GM12864 (cell line): Measurements from ENCODE around the gene ESYT2.

Experiments
- DNase-seq: peaks from one replicate; pipeline ENCODE4 v3.0.0-alpha.2; 2011; ENCODE audit warnings: low read depth
- H3K4me3 ChIP-seq: 2 replicates; pipeline ENCODE4 v1.5.1; 2011; ENCODE audit warnings: mild to moderate bottlenecking, low read depth, low read length, control low read depth
- CTCF ChIP-seq: IDR thresholded peaks from 2 replicates; pipeline ENCODE4 v1.5.1; 2011; ENCODE audit warnings: low read depth, mild to moderate bottlenecking, moderate library complexity, low read length, control low read depth, inconsistent platforms; ENCODE audit errors: missing control alignments

The ESYT2 gene

DNA sequence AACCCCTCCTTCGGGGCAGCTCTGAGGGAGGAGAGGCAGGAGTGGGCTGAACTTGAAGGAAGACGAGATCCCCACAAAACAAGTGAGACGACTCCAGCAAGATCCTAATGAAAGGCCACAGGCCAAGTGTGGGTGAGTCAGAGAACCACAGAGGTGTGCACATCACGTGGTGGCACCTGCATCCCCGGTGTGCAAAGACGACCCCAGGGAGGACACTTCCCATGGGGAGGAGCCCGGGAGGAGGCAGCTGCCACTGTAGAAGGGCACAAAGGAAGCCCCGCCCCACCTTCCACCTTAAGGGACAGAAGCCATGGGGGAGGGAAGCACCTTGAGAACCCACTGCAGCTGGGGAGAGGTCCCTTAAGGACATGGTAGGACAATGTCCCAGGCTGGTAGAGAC, 45.7 kb downstream of the ESYT2 start:
- DNase-seq, result no peak
- no peak overlapping the region for H3K4me3 ChIP-seq
- no peak for TF ChIP-seq CTCF

DNA sequence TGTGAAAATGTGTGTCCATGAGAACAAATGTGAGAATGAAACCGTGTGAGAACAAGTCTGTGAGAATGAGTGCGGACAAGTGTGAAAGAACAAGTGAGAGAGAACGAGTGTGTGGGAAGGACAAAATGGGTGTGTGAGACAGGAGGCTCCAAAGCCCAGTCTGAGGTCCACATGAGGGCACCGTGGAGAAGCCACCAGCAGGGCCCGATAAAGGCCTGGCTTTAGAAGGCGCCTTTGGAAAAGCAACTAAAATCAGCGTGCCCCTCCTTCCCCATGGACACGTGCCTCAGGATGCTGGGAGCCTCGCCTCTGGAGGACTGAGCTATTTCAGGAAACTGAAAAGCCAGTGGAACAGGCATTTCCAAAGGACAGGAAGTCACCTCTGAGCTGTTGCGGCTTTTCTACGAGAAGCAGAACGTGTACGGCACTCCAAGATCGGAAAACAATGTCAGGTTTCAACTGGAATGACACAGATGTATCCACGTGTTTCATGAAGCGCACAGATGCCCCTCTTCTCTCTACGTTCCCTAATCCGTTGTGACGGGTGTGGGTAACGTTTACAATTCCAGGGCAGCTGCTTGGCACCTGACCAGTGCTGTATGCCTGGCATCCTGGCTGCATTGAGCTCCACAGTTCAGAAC, 46.4 kb downstream of the ESYT2 start:
- no peak for TF ChIP-seq CTCF
- H3K4me3 ChIP-seq, result no peak overlapping the region
- no peak for DNase-seq

DNA sequence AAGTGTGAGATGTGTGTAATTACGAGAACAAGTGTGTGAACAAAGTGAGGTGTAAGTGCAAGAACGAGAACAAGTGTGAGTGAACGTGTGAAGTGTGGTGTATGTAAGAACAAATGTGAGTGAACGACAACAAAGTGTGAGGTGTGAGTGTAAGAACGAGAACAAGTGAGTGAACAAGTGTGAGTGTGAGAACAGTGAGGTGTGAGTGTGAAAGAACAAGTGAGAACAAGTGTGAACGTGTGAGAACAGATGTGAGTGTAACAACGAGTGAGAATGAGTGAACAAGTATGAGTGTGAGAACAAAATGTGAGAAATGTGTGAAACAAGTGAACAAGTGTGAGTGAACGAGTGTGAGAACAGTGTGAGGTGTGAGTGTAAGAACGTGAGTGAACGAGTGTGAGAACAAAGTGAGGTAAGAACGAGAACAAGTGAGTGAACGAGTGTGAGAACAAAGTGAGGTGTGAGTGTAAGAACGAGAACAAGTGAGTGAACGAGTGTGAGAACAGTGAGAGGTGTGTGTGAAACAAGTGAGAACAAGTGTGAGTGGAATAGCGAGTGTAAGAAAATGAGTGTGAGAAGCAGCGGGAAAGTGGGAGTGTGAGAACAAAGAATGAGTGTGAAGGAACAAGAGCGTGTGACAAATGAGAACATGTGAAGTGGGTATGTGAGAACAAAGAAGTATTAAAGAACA, 47.2 kb downstream of the ESYT2 start:
- no peak for DNase-seq
- no peak for TF ChIP-seq CTCF

DNA sequence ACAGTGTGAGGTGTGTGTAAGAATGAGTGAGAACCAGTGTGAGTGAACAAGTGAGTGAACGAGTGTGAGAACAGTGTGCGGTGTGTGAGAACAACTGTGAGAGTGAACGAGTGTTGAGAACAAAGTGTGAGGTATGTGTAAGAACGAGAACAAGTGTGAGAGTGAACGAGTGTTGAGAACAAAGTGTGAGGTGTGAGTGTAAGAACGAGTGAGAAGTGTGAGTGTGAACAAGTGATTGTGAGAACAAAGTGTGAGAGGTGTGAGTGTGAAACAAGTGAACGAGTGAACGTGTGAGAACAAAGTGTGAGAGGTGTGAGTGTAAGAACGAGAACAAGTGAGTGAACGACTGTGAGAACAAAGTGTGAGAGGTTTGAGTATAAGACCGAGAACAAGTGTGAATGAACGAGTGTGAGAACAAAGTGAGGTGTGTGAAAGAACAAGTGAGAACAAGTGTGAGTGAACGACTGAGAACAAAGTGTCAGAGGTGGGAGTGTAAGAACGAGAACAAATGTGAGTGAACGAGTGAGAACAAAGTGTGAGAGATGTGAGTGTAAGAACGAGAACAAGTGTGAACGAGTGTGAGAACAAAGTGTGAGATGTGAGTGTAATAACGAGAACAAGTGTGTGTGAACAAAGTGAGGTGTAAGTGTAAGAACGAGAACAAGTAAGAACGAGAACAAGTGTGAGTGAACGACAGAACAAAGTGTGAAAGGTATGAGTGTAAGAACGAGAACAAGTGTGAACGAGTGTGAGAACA, 47.9 kb downstream of the ESYT2 start:
- H3K4me3 ChIP-seq, result no peak overlapping the region
- DNase-seq, result no peak
- no peak for TF ChIP-seq CTCF

More for the DNA sequence above, 47.2 kb downstream of the ESYT2 start:
- H3K4me3 ChIP-seq, result no peak overlapping the region

DNA sequence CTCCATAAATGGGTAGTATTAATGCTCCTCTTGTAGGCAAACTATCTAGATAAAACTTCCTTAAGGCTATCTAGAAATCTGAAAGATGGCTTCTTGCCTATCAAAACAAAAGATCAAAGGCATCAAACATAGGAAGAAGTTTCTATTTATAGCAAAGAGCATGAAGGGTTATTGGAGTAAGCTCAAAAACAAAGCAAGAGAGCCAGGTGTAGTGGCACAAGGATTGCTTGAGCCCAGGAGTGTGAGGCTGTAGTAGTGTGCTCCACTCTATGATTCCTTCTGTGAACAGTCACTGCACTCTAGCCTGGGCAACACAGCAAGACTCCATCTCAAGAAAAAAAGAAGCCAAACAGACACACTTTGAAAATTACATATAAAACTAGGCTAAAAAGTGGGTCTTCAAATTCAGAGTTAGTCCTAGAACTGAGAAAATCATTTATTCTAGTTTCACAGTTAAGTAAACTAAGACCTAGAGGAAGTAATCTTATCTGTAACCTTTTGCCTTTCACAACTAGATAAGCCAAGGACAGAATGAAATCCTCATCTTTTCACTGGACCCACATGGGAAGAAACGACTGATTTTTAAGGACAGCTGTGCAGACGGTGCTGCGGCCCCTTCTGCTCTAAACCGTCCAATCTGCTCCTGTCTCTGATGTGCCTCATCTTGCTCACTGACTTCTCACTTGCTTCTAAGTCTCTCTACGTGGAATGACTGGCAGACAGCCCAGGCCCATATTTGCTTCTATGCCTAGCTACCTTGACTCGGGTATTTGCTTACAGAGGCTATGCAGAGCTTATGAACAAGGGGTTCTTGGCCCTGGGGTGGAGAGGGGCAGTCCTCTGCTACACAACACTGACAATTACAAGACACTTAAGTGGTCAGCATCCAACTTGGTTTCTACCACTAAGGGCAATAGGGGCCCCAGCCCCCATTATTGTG, 50.0 kb downstream of the ESYT2 start:
- no peak for TF ChIP-seq CTCF
- DNase-seq, result no peak
- H3K4me3 ChIP-seq, result no peak overlapping the region

DNA sequence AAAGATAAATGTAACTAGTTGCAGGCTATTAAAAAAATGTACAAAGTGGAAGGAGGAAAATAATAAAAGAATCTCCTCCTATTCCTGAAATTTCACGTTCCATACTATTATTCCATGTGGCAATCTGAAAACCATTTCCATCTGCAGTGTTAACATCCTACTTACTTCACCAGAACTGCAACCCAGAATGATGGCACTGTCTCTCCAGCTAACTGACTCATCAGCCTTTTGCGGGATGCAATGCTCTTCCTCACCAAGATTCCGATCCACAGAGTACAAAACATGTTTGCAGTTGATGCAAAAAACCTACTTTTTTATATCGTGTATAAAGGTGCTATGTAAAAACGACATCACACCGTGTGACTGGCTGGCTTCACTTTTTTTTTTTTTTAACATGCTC, 50.8 kb downstream of the ESYT2 start:
- DNase-seq, result no peak
- H3K4me3 ChIP-seq, result no peak overlapping the region
- no peak for TF ChIP-seq CTCF
